Endometrial microvascular endothelial cells (primary cell): ENCODE results near the gene CNR1. TPM values are rescaled to one million over a fixed set of nuclear protein-coding genes. Genes with fewer than 3 reads are reported as not detected.

Source experiments
- total RNA-seq: library from RNA; depleted of rRNA; stranded (reverse); fragments of >200 nt; gene quantifications from one replicate; pipeline ENCODE4 v1.2.3, GENCODE V29; 2015; ENCODE audit errors: inconsistent ontology term

CNR1 gene
- total RNA-seq, 1 donor from 2014 or later: not detected

Other genes starting within 250 kb of the CNR1 start
- gene SPACA1, start 118.5 kb downstream of the CNR1 start, total RNA-seq: not detected